ENCODE results near the gene ZMYND8.

- TF ChIP-seq POLR2A (IDR thresholded peaks at IDR 0.05; ENCODE audit: low read depth, low read length) = no peak
- TF ChIP-seq TAF1 (IDR thresholded peaks at IDR 0.05; ENCODE audit: low read depth, low read length) = no peak
- no peak for TF ChIP-seq POLR2AphosphoS5 (IDR thresholded peaks at IDR 0.05; ENCODE audit: low read depth, low read length)
- TF ChIP-seq SPI1 (IDR thresholded peaks at IDR 0.05; ENCODE audit: low read depth, low read length) = no peak
- no peak for TF ChIP-seq POU2F2 (IDR thresholded peaks at IDR 0.05; ENCODE audit: low read depth, low read length)
- TF ChIP-seq PAX5 (IDR thresholded peaks at IDR 0.05; ENCODE audit: insufficient read depth, low read length, severe bottlenecking) = no peak
These were observed 145.5 kb downstream of the ZMYND8 start for GRCh38 chr20:47211036-47211435.
